ENCODE data around the gene SPHKAP.

- TF ChIP-seq MAFK (IDR thresholded peaks at IDR 0.05; ENCODE audit: partially characterized antibody): no peak
- TF ChIP-seq HOXB13 (CRISPR knock-in tag; IDR thresholded peaks at IDR 0.05; ENCODE audit: low read depth): no peak
- TF ChIP-seq CTCF (IDR thresholded peaks at IDR 0.05): no peak
- TF ChIP-seq BHLHE40 (IDR thresholded peaks at IDR 0.05; ENCODE audit: low read depth, low read length): no peak
Observed at GRCh38 chr2:228066126-228066798, 115.2 kb downstream of the SPHKAP start.

Data from A549 (cell line).